Stimulated activated CD8-positive, alpha-beta memory T cell treated with anti-CD3 and anti-CD28 coated beads, Interleukin-7, amount 100 ng/mL, for 48 hours (primary cell): ENCODE measurements around the gene GPSM3.
A peak's percentile ranks its signal among the peaks of the same experiment; 100 is the strongest.
"Not testable (repeated sequence)": the region's sequence is repeated elsewhere in the genome, so short reads cannot be mapped to it uniquely, and the experiment has no call there.

ENCODE experiments used
- DNase-seq, 2 donors: peaks; one replicate each; pipeline ENCODE4 v3.0.0-alpha.2; 2020; ENCODE audit warnings: low read depth in 1 of 2; ENCODE audit errors: extremely low read depth in 1 of 2

The GPSM3 gene

DNA sequence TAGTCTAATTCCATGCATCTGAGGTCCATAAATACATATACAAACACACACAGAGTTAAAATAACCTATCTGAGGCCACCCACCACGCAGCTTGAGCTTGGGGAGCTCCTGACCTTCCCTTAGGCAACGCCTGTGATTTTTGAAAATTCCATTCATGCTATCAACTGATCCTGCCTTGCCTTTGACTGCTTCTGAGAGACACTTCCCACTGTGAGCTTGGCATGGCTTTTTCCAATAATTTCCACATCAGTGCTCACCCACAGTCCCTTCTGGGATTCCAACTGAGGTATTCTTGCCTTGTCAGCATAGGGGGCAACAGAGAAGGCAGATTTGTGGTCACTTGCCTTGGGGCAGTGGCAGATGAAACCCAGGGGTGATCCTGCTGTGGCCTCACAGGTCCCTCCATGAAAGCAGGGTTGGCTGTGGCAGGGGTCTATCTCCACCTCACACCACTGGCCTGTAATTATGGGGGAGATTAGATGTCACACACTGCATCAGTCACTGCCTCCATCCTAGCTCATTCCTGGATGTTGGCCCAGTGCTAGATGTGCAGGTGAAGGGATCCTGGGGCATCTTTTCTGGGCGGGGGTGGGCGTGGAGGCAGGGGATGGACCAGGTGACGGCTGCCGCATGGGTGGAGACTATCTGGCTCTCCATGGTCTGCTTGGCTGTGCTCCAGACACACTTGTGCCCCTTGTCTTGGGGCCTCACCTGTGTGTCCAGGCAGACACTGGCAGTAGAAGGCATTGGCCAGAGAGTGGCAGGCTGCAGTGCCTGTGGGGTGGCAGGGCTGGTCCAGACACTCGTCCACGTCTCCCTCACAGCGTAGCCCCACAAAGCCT lies 11.2 kb upstream of the GPSM3 start:
- no peak for DNase-seq

DNA sequence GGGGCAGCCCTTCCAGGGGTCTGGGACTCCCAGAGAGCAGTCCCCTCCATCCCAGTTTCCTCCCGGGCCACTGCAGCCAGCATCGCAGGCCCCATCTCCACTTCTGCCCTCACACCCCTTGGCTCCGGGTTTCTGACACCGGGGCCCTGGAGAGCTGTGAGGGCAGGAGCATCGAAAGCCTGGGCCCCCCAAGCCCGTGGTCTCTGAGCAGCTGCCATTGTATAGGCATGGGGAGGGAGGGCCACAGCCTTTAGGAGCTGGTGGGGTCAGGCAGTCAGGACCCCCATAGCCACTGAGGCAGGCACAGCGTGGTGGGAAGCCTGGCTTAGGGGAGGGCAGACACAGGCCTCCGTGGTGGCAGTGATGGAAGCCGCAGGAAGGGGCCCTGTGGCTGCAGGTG lies 9.7 kb upstream of the GPSM3 start:
- DNase-seq = no peak

DNA sequence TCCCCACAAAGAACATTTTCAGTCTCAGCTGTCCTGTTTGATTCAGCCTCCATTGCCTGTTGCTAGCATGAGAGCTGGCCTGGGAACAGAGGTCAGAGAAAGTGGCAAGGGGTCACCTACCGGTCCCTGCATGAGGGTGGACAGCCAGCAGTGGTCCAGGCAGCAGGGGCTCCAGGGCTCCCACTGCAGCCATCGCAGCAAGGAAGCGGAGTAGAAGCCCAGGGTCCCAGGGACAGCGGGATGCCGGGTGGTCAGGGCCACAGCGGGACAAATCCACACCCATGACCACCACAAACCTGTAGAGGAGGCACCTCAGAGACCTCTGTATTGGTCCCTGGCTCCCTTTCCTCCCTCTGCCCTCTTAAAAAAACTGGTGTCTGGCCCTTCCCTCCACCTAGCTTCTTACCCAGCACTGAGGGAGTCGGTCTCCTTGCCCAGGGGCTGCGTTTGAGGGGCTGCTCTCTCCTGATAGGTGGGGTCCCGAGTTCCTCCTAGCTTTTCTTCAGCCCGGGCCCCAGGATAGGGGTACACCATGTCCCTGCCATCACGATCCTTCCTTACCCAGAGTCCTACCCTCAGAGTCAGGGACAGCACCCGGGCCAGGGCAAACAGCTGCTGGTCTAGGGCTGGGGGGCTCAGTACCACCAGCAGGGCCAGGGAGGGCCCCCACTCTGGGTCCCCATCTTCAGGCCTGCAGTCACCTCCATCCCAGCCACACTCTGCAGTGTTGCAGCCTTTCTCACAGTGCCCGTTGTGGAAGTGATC lies 8.4 kb upstream of the GPSM3 start:
- DNase-seq = no peak

DNA sequence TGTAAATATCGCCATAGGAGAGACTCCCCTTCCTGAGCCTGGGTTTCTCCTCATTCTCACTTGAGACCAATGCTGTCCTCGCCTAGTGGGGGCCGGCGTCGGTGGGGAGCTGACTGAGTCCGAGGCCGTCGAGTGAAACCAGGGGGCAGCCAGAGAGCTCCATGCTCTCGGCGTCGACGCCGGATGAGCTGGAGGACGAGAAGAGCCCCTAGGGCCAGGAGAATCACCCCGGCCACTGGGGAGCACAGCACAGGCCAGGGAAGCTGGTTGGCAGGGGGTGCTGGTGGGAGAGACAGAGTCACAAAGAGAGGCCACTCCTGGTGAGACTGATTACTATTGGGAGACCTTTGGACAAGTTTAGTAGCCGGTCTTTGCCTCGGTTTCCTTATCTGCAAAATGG lies 6.4 kb upstream of the GPSM3 start:
- DNase-seq = no peak

DNA sequence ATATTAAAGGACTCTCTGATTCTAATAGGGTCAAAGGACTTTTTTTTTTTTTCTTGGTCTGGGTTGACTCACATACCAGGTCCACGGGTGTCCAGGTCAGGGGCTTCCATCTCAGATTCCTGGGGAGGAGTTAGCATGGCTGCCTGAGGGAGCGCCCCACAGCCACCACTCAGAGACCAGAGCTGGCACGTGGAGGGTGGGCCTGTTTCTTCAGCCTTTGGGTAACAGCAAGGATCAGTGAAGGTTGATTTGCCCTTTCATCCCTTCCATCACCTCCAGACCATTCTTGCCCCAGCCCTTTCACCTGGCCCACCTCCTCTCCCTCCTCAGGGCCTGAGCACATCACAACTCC lies 5.9 kb upstream of the GPSM3 start:
- no peak for DNase-seq

DNA sequence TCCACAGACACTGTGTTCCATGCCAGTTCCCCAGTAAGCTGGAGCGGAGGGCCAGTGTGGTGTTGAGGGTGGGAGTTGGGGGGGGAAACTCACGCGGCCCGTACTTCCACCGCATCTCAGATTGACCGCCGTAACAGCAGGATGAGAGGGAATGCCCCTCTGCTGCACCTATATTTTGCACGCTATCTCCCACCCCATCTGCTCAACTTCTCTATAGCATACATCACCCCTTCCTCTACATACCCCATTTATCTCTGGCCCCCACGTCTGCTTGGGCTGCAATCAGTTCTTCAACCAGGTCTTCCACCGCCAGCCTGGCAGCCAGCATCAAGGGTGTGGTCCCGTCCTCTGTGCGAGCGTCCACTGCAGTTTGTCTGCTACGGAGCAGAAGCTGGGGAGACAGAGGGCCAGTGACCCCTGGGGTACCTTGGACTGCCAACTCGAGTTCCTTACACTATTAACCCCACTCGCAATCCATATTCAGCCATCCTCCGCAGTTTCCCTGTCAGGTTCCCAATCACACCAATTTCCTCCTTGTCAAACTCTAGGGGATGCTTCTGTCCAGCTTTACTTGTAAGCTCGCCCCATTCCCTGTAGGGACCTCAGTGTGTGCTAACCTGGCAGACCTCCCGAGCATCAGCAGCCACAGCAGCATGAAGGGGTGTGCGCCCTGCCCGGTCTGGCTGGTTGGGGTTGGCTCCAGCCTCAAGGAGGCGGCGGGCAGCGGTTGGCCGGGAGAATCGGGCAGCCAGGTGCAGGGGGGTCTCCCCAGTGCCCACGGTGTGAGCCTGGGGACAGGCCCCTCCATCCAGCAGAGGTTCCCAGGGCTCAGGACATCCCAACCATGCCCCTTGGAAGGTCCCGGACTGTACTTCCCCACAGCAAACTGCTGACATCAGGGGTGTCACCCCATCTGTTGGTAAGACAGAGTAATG lies 4.5 kb upstream of the GPSM3 start:
- DNase-seq = no peak

DNA sequence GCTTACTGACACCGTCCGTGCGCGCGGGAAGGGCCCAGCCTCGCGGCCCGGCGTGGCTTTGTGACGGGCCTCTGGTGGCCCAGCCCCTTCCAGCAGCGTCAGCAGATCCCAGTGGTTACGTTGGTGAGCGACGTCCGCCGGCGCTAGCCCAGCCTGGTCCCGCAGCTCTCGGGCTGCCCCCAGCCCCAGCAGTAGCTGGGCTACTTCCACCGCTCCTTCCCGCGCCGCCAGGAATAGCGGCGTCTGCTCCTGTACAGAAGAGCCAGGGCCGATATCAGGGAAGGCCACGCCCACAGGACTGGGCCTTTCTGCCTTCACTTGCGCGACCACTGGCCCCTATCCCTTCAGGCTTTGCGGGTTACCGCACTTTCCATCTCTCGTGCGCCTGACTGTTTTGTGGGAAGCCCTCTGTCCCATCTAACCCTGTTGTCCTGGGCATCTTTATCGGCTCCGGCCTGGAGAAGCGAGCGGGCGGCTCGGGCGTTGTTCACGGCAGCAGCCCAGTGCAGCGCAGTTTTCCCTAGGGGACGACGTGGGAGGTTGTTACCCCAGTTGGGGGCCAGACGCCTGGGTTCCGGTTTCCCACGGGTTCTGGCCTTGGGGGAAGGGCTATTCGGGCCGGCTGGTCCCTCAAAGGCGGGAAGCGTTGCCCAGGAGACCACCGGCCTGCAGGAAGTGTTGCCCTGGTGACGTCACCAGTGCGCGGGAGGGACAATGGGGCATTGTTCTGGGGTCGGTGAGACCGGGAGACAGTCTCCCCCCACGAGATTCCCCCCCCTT lies 3.6 kb upstream of the GPSM3 start:
- peak; percentile 54 to 68 for DNase-seq

DNA sequence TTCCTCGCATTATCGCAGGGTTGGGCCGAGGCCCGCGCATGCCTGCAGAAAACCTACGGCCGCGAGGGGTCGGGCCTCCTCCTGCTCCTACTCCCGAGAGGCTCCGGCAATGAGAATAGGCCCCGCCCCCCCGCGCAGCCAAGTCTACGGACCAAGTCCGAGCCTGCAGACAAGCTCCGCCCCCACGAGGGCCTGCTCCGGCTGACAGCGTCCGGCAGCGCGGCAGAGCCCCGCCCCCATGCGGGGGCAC lies 3.1 kb upstream of the GPSM3 start:
- DNase-seq = peak; percentile 100

DNA sequence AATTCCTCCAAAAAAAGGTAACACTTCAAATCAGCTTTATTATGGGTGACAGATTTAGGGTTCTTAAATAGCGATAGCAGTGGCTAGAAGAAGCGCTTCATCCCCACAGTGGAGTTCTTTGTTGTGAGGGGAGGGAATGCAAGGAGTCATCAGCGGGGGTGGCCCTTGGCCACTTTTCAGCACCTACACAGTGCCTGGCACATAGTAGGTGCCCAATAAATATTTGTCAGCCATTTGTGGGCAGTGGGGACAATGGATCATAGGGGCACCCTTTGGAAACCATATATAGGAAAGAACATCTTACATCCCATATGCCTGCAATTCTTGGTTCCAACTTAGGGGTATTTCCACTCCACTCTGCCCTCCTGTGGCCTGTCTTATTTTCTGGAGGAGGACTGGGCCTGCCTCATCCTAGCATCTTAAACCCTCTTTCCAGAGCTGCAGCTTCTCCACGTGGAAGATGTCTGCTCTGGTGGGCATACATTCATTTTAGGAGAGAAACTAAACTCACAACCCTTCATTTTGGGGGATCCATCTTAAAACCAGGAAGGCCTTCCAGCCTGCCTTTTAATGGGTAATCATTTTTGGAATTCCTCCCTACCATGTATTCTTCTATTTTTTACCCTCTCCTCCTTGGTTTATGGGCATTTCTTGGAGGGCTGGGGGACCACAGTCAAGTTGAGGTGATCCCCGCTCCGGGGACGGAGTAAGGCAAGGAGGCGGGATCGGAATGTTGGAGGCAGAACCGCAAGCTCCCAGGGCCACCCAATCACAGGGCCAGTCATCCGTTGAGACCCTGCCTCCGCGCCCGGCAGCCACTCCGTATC lies 2.6 kb upstream of the GPSM3 start:
- no peak for DNase-seq

DNA sequence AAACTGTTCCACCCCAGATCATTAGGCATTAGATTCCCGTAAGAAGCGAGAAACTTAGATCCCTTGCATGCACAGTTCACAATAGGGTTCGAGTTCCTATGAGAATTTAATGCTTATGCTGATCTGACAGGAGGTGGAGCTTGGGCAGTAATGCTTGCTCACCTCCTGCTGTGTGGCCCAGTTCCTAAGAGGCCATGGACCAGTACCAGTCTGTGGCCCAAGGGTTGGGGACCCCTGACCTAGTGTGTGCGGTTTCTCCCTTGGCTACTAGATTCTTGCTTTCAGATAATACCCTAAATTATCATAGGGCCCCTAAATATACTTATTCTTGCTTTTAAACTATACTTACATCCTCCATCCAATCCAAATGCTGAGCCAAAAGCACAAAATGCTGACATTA lies 1.9 kb upstream of the GPSM3 start:
- no peak for DNase-seq

DNA sequence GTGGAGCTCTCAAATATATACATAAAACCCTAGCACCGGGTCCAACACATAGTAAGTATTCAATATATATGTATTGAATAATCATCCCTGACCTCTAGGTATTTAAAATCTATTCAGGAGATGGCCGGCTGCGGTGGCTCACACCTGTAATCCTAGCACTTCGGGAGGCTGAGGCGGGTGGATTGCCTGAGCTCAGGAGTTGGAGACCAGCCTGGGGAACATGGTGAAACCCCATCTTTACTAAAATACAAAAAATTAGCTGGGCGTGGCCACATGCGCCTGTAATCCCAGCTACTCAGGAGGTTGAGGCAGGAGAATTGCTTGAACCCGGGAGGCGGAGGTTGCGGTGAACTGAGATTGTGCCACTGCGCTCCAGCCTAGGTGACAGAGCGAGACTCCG lies 653 bp upstream of the GPSM3 start:
- not testable (repeated sequence) for DNase-seq

DNA sequence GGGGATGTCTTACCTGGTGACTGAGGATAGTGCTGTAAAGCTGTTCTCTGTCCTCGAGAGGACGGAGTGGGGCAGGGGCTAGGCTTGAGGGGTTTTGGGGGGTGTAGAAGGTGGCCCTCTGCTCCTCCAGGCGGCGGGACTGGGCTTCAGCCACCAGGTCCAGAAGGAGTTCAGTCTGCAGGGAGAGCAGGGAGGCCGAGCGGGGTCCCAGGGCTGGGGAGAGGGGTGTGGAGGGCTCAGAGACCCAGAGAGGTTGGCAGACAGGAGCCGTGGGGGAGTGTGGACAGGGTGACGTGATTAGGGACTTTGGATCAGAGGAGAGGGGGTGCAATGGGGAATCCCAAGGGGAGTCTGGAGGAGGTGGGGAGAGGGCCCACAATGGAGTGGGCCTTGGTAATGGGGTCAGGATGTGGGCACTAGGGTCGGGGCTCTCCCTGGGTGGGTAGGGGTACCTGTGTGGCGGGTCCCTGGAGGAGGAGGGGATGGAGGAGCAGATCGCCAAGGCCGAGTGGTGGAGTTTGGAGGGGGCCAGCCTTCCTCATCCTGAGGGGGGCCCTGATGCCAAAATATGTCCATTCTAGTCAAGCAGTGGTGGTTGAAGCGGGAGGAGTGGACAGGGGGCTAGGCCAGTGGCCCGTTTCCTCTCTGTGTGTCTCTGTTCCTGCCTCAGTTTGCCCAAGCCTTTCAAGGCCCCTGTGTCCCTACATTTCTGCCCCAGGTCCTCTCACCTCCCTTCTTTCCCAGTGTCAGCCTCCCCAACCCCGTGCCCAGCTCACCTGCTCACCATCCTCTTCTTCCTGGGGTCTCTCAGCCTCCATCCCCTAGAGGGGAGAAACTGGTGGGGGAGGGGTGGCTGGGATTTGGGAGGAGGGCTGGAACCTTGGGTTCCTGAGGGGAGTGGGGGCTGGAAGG lies 491 bp downstream of the GPSM3 start:
- no peak for DNase-seq

DNA sequence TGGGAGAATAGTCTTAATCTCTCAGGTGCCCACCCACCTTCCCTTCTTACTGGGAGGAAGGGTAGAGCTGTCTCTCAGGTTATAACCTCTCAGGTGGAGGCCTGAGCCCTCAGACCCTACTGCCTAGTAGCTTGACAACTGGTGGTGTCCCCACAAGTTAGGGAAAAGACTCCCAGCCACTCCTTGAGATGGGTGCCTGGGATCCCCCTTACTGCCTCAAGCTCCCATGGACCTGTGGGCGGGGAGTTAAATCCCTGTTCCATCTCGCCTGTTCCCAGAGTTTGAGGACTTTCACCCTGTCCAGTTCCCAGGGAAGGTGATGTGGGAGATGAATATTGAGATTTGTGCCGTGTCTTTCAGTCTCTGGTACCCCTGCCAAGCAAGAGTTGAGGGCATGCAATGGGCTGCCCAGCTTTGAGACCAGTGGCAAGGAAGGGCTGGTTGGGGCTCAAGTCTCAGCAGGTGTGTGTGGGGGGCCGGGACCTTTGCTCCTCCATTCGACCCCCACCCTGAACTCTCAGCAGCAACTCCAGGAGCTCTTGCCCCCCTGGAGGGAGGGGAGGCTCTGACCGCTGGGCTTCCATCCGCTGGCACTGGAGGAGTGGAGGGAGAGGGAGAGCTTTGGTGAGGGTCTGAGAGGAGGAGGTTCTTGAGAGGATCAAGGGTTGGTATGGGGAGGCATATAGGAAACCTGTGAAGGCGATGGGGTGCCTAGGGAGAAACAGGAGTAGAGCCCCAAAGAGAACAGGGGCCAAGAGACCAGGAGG lies 1.3 kb downstream of the GPSM3 start:
- DNase-seq = no peak

DNA sequence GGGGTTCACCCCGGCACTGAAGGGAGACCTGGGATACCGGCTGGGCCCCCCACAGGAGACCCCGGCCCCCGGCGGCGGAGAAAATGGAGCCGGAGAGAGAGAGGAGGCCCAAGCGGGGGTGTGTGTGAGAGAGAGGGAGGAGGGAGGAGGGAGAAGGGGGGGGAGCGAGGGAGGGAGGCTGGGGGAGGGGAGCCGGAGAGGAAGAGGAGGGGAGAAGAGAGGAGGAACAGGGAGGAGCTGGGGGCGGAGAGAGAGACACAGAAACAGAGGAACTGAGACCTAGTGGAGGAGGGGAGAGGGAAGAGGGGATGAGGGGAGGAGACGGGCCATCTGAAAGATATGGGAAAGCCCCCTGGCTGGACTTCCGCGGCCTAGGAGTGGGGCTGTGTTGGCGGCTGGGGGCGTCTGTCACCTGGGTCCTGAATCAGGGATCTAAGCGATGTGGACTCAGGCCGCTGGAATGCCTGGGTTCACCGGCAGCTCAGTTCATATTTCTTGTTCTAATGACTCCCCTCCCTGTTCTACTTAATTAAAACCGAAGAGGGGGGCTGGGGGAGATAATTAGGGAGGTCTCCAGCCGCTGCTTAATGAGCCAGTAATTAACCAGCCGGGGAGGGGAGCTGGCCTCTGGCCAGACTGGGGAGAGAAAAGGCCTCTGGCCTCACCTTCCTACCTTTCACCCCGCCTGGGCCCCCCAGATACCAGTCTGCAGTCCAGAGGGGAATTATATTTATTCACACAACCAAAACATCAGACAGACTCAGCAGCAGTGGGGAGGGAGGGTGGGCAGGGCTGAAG lies 2.2 kb downstream of the GPSM3 start, which contains the start of gene PBX2:
TSS of gene PBX2 (minus strand) at position 149 of the 798 bp plus-strand sequence. CDS start 287 bp downstream, outside the sequence.
- peak; percentile 58 to 87 for DNase-seq

DNA sequence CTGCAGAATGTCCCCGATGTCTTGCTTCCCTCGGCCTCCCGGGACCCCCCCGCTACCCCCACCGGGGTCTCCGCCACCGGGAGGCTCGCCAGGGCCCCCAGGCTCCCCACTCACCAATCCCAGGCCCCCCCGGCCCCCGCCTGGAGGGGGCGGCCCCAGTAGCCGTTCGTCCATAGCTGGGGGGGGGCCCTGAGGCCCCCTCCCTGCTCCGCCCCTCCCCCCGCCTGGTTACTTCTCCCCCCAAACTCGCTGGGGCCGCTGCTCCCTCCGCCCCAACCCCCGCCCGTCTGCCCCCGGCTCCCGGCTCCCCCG lies 2.7 kb downstream of the GPSM3 start:
- no peak for DNase-seq

DNA sequence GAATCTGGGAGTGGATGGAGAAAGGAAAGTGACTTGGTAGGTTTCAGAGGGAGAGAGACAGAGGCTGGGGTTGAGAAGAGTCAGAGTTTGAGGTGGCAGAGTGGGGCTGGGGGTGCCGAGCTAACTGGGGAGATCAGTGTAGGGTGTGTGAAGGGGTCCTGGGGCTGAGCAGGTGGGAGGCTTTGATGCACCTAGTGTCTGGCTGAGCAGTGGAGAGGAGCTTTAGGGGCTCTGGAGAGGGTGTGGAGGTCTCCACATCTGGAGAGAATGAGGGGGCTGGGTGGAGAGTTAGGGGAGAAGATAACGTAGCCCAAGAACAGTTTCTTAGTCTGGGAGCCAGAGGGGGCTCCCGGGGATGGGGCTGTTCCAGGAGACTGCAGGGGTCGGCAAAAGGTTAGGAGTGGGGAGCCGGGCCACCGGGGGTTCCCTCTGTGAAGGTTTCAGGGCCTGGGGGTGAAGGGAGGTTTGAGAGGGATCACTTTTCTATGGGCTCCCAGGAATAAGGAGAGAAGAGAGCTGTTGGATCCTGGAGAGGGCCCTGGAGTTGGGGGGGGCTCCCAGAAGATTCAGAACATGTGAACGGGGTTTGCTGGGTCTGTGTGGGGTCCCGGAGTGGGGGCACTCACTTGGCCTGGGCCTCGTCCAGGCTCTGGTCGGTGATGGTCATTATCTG lies 3.2 kb downstream of the GPSM3 start:
- no peak for DNase-seq
